NCI-H1105 treated with DMSO at 0.1 percent for 48 hours (cell line): ENCODE data around the gene SYNJ2.

Experiments
- DNase-seq: peaks from one replicate; lab custom pipeline; 2025; lab: John Stamatoyannopoulos, UW

SYNJ2 gene

GRCh38 chr6:157998707-157999167, 17.1 kb downstream of the SYNJ2 start:
- no peak for DNase-seq

GRCh38 chr6:157999168-158000051, 17.7 kb downstream of the SYNJ2 start:
- no peak for DNase-seq

GRCh38 chr6:158000530-158001307, 19.1 kb downstream of the SYNJ2 start:
- DNase-seq = no peak

GRCh38 chr6:158002249-158002950, 20.7 kb downstream of the SYNJ2 start:
- DNase-seq = no peak

- DNase-seq = no peak
Measured at GRCh38 chr6:158002951-158003853, 21.5 kb downstream of the SYNJ2 start.

GRCh38 chr6:158003910-158004700, 22.4 kb downstream of the SYNJ2 start:
- no peak for DNase-seq

GRCh38 chr6:158004701-158005095, 23.0 kb downstream of the SYNJ2 start:
- DNase-seq = no peak

GRCh38 chr6:158005626-158006180, 24.0 kb downstream of the SYNJ2 start:
- no peak for DNase-seq

GRCh38 chr6:158006331-158006730, 24.7 kb downstream of the SYNJ2 start:
- DNase-seq = no peak

- no peak for DNase-seq
Measured at GRCh38 chr6:158006821-158007570, 25.3 kb downstream of the SYNJ2 start.

- no peak for DNase-seq
Measured at GRCh38 chr6:158008864-158009113, 27.1 kb downstream of the SYNJ2 start.

GRCh38 chr6:158009114-158009891, 27.6 kb downstream of the SYNJ2 start:
- DNase-seq = no peak

- DNase-seq = no peak
Measured at GRCh38 chr6:158009935-158010585, 28.4 kb downstream of the SYNJ2 start.

- DNase-seq = no peak
Measured at GRCh38 chr6:158010591-158011477, 29.2 kb downstream of the SYNJ2 start.

GRCh38 chr6:158011478-158011920, 29.8 kb downstream of the SYNJ2 start:
- DNase-seq = no peak

- DNase-seq = no peak
Measured at GRCh38 chr6:158011980-158012566, 30.4 kb downstream of the SYNJ2 start.
